DND-41 (cell line): ENCODE results near the gene SPRED1.
"Not testable (repeated sequence)": the region's sequence is repeated elsewhere in the genome, so short reads cannot be mapped to it uniquely, and the experiment has no call there.

Experiments
- ATAC-seq: fragments of 200-7000 bp; cut with Tn5 transposase; 3 replicates; pipeline ENCODE4 v1.9.1; 2021; ENCODE audit warnings: low read depth; ENCODE audit not compliant: insufficient read depth
- DNase-seq: peaks from one replicate; pipeline ENCODE4 v3.0.0-alpha.2; 2020
- H2AFZ ChIP-seq: 2 replicates; pipeline ENCODE4 v1.6.0; 2012; ENCODE audit warnings: low read depth, low read length
- H3K27ac ChIP-seq: 2 replicates; pipeline ENCODE4 v1.5.1; 2012; ENCODE audit warnings: low read length, inconsistent platforms
- H3K27me3 ChIP-seq: fragments of 200-600 bp; sonication (generic); 2 replicates; pipeline ENCODE4 v1.6.0; 2012; ENCODE audit warnings: low read length, mild to moderate bottlenecking, inconsistent platforms; ENCODE audit not compliant: insufficient read depth, poor library complexity
- H3K36me3 ChIP-seq: 2 replicates; pipeline ENCODE4 v1.5.1; 2012; ENCODE audit warnings: low read length, inconsistent platforms; ENCODE audit not compliant: insufficient read depth
- H3K4me1 ChIP-seq: 2 replicates; pipeline ENCODE4 v1.5.1; 2012; ENCODE audit warnings: mild to moderate bottlenecking, low read length; ENCODE audit not compliant: insufficient read depth
- H3K4me2 ChIP-seq: 2 replicates; pipeline ENCODE4 v1.6.0; 2012; ENCODE audit warnings: mild to moderate bottlenecking, moderate library complexity, low read length, inconsistent platforms; ENCODE audit not compliant: insufficient read depth
- H3K4me3 ChIP-seq, 2 experiments: fragments of 200-600 bp in 1 of 2; shearing (Covaris generic) in 1 of 2; 2 replicates each; pipeline ENCODE4 v1.5.1; 2012 to 2016; ENCODE audit warnings: inconsistent platforms in 2 of 2, low read length in 2 of 2, mild to moderate bottlenecking in 2 of 2, low read depth in 1 of 2, moderate library complexity in 1 of 2
- H3K79me2 ChIP-seq: 2 replicates; pipeline ENCODE4 v1.6.0; 2012; ENCODE audit warnings: low read length, inconsistent platforms; ENCODE audit not compliant: insufficient read depth
- H3K9ac ChIP-seq: 2 replicates; pipeline ENCODE4 v1.6.0; 2012; ENCODE audit warnings: low read depth, mild to moderate bottlenecking, inconsistent platforms, low read length, moderate library complexity
- H3K9me3 ChIP-seq: 2 replicates; pipeline ENCODE4 v1.5.1; 2012; ENCODE audit warnings: low read length, moderate library complexity, mild to moderate bottlenecking, inconsistent platforms; ENCODE audit not compliant: insufficient read depth, severe bottlenecking
- H4K20me1 ChIP-seq: 2 replicates; pipeline ENCODE4 v1.6.0; 2012; ENCODE audit warnings: low read length; ENCODE audit not compliant: insufficient read depth
- EZH2 ChIP-seq: IDR thresholded peaks from 3 replicates; pipeline ENCODE4 v1.6.1; 2012; ENCODE audit warnings: borderline replicate concordance, low read depth, mild to moderate bottlenecking, moderate library complexity, low read length, inconsistent platforms; ENCODE audit not compliant: severe bottlenecking
- TF ChIP-seq, protein P1 (sequence below): IDR thresholded peaks from 2 replicates; pipeline ENCODE4 v1.5.1; 2012; ENCODE audit warnings: borderline replicate concordance, low read length, moderate library complexity, mild to moderate bottlenecking; ENCODE audit not compliant: poor library complexity, severe bottlenecking; ENCODE audit errors: extremely low read depth

SPRED1 gene

DNA sequence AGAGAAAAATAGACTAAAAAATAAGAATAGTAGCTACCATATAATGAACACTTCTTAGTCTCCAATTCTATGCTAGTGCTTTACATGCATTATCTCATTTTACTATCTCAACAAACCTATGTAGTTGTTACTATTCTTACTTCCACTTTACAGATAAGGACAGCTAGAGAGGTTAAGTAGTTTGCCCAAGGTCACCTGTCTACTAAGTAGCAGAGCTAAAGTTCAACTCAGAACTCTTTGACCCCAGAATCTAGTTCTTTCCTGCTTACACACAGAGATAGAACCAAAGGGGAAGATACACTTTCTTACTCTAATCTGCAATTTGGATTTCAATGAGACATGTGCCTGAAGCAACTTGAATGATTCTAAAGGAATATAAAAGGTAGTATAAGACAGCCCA lies 24.7 kb upstream of the SPRED1 start:
- H3K4me2 ChIP-seq: no peak overlapping the region

DNA sequence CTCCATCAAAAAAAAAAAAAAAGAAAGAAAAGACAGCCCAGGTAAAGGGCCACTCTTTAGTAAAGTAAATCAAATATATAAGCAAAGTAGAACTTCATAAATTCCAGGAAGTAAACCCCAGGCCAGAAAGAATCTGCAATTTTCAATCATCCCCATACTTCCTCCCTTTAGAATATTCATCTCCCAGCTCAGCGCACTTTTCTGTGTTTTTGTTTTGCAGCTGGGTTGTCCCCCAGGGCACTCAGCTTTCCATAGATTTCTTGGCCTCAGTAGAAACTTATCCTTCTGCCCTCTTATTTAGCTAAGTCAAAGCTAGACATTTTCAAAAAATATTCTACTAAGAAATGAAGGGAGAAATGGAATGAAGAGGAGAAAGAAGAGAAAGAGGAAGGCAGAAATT lies 24.0 kb upstream of the SPRED1 start:
- TF ChIP-seq EZH2: no peak
- TF ChIP-seq, protein P1, sequence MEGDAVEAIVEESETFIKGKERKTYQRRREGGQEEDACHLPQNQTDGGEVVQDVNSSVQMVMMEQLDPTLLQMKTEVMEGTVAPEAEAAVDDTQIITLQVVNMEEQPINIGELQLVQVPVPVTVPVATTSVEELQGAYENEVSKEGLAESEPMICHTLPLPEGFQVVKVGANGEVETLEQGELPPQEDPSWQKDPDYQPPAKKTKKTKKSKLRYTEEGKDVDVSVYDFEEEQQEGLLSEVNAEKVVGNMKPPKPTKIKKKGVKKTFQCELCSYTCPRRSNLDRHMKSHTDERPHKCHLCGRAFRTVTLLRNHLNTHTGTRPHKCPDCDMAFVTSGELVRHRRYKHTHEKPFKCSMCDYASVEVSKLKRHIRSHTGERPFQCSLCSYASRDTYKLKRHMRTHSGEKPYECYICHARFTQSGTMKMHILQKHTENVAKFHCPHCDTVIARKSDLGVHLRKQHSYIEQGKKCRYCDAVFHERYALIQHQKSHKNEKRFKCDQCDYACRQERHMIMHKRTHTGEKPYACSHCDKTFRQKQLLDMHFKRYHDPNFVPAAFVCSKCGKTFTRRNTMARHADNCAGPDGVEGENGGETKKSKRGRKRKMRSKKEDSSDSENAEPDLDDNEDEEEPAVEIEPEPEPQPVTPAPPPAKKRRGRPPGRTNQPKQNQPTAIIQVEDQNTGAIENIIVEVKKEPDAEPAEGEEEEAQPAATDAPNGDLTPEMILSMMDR: no peak
- H3K4me2 ChIP-seq: no peak overlapping the region
- no peak overlapping the region for H2AFZ ChIP-seq
- ATAC-seq: no peak
- no peak for DNase-seq
- peaks cover 4% of the 10 kb centered on the region for H3K27me3 ChIP-seq
- no peak overlapping the region for H3K27ac ChIP-seq
- H3K79me2 ChIP-seq: no peaks in the 10 kb centered on the region
- H3K9me3 ChIP-seq: no peaks in the 10 kb centered on the region
- H3K36me3 ChIP-seq: no peaks in the 10 kb centered on the region
- H3K9ac ChIP-seq: no peak overlapping the region
- H3K4me1 ChIP-seq: no peaks in the 10 kb centered on the region
- no peaks in the 10 kb centered on the region for H4K20me1 ChIP-seq
- no peak overlapping the region for H3K4me3 ChIP-seq

More for the DNA sequence above, 24.7 kb upstream of the SPRED1 start:
- TF ChIP-seq, protein P1: no peak
- no peak for TF ChIP-seq EZH2
- H3K4me1 ChIP-seq: no peaks in the 10 kb centered on the region
- H3K36me3 ChIP-seq: no peaks in the 10 kb centered on the region
- no peak overlapping the region for H3K4me3 ChIP-seq
- H3K27ac ChIP-seq: no peak overlapping the region
- no peak for DNase-seq
- no peaks in the 10 kb centered on the region for H4K20me1 ChIP-seq
- peaks cover 4% of the 10 kb centered on the region for H3K27me3 ChIP-seq
- no peaks in the 10 kb centered on the region for H3K9me3 ChIP-seq
- H3K9ac ChIP-seq: no peak overlapping the region
- no peak for ATAC-seq
- H3K79me2 ChIP-seq: no peaks in the 10 kb centered on the region
- no peak overlapping the region for H2AFZ ChIP-seq

DNA sequence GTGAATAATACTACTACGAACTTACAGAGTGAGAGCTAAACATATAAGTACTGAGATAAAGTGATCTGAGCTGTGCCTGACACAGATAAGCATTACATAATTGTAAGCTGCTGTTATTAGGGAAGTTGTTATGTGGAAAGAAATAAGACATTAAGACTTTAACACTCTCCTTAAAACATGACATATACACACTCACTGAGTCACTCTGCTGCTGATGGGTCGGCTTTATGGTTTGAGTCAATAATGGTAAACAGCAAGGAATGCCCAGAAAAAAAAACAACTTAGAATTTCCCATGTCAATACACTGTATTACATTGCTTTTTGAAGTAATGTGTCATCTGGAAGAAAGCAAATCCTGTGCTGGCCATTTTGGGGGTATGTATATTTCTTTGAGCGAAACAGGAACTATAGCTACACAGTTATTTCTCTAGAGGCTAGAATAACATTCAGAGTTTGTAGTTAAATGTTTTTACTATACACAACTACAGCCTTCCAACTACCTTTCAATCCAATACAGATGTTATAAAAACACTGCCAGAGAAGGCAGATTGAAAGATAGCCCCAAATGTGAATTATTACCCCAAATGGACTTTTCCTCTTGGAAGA lies 22.8 kb upstream of the SPRED1 start:
- no peak overlapping the region for H3K4me2 ChIP-seq
- no peak for TF ChIP-seq EZH2
- TF ChIP-seq, protein P1: no peak
- H3K4me3 ChIP-seq: no peak overlapping the region
- H3K9ac ChIP-seq: no peak overlapping the region
- no peaks in the 10 kb centered on the region for H3K79me2 ChIP-seq
- H4K20me1 ChIP-seq: no peaks in the 10 kb centered on the region
- ATAC-seq (no peak), DNase-seq (no peak)
- H2AFZ ChIP-seq: no peak overlapping the region
- no peaks in the 10 kb centered on the region for H3K4me1 ChIP-seq
- no peaks in the 10 kb centered on the region for H3K36me3 ChIP-seq
- H3K27ac ChIP-seq: no peak overlapping the region
- H3K27me3 ChIP-seq: peaks cover 4% of the 10 kb centered on the region
- no peaks in the 10 kb centered on the region for H3K9me3 ChIP-seq

DNA sequence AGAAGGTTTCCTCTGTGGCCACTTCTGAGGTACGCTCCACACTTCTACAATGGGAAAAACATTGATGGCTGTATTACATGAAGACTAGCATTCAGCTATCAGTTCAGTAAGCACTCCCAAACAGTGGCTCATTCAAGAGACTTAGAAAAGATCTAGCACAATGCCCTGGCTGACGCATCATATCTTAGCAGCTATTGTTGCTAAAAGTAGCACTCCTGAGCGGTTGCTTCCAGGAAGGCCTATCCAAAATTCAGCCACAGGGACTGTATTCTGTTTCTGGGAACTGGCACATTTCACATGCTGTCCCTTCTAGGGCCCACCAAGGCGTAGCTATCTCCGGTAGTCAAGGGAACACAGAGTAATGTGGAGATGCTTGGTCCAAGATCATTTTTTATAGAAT lies 21.2 kb upstream of the SPRED1 start:
- Histone ChIP-seq H3K9me3 (no peaks in the 10 kb centered on the region), H3K4me1 (no peaks in the 10 kb centered on the region), H3K4me3 (no peak overlapping the region), H3K27ac (no peak overlapping the region), H3K9ac (no peak overlapping the region), H3K27me3 (peaks cover 4% of the 10 kb centered on the region), H3K36me3 (no peaks in the 10 kb centered on the region), H2AFZ (no peak overlapping the region), H3K4me2 (no peak overlapping the region), H4K20me1 (no peaks in the 10 kb centered on the region), H3K79me2 (no peaks in the 10 kb centered on the region)
- DNase-seq (no peak), ATAC-seq (no peak)
- TF ChIP-seq, protein P1: no peak

DNA sequence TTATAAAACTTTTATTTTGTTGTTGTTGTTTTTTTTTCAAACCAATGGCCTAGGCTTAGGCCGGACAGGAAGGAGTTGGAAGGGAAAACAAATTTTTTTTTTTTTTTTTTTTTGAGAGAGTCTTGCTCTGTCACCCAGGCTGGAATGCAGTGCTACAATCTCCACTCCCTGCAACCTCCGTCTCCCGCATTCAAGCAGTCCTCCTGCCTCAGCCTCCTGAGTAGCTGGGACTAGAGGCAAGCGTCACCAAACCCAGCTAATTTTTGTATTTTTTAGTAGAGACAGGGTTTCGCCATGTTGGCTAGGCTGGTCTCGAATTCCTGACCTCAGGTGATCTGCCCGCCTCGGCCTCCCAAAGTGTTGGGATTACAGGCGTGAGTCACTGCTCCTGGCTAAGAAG lies 15.6 kb upstream of the SPRED1 start:
- H3K4me3 ChIP-seq, H4K20me1 ChIP-seq, ATAC-seq, H3K9ac ChIP-seq, H3K27ac ChIP-seq, H3K4me2 ChIP-seq, H3K79me2 ChIP-seq, H3K4me1 ChIP-seq, H2AFZ ChIP-seq, H3K27me3 ChIP-seq, H3K9me3 ChIP-seq, DNase-seq, H3K36me3 ChIP-seq: not testable (repeated sequence)
